VCaP (cell line): ENCODE results near the gene STIM2.
A peak's percentile ranks its signal among the peaks of the same experiment; 100 is the strongest.

ENCODE experiments used
- H3K27ac ChIP-seq: fragments of 450-650 bp; 2 replicates; pipeline ENCODE4 v1.5.1; 2017
- CTCF ChIP-seq: fragments of 450-650 bp; conservative IDR thresholded peaks from 2 replicates; pipeline ENCODE4 v1.5.1; 2017; ENCODE audit warnings: mild to moderate bottlenecking, moderate library complexity

The STIM2 gene

GRCh38 chr4:26993967-26994366 lies 133.3 kb downstream of the STIM2 start:
- no peak for TF ChIP-seq CTCF
- no peak overlapping the region for H3K27ac ChIP-seq

DNA sequence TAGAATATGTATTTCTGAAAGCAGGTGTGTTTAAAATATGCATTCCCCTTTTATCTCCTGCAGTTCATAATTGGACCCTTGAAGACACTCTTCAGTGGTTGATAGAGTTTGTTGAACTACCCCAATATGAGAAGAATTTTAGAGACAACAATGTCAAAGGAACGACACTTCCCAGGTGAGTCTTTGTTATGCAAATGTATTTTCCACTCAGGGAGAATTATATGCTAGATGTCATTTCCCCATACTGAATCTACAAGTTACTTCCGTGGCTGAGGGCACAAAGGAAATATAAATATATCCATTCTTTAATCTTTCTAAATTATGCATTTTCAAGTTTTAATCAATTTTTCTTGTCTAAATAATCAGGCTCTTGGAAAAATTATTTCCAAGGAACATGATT lies 134.7 kb downstream of the STIM2 start:
- no peak overlapping the region for H3K27ac ChIP-seq
- no peak for TF ChIP-seq CTCF

- no peak for TF ChIP-seq CTCF
- H3K27ac ChIP-seq, result no peak overlapping the region
These were observed 136.1 kb downstream of the STIM2 start for GRCh38 chr4:26996745-26997144.

DNA sequence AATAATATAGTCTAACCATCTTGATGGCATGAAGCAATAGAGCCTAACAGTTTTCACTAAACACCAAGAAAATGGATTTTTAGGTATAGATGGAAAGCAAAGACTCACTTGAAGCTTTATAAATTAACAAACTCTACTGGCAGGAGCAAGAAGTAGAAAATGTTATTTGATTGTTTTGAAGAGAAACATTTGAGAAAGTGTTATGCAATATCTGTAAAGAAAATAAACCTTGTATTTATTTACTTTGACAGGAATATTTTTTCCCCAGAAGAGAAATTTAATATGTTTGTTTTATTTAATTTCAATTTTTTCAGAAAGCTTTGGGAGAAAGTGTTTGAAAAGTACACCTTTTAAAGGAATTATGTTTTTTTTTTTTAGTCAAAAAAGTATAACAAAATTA lies 139.0 kb downstream of the STIM2 start:
- H3K27ac ChIP-seq, result peak overlapping the region; percentile 72
- no peak for TF ChIP-seq CTCF

DNA sequence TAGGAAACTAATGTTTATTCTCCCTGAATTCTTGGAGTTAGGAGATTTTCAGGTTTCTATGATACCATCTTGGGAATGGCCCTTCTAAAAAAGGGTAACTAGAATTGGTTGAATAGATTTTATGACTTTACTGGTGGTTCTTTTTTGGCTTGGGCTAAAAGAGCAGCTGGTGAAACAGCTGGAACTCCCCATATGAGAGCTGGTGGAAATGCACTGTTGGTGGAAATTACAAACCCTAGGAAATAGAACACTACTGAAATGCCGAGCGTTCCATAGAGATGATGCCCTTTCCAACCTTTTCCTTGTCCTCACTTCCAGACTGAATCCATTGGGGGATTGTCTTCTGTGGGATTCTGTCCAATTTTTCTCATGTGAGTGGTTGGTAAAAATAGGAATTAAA lies 139.5 kb downstream of the STIM2 start:
- peak overlapping the region; percentile 72 for H3K27ac ChIP-seq
- no peak for TF ChIP-seq CTCF

DNA sequence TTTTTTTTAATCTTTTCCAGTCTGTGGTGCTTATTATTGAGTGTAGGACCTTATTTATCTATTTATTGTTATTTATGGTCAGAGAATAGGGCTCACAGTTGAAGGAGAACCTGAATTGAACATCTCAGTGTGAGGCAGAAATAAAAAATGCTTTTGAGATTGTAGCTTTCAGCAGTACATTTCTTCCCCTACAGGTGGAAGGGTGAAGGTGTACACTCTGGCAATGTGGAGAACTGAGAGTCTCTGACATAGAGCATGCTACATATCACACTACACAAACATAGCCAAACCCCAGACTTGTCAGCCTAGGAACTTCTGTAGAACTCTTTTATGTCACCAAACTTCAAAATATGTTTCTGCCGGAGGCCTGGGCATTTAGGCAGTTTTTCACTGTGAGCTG lies 140.2 kb downstream of the STIM2 start:
- peak; percentile 73 for TF ChIP-seq CTCF
- peak overlapping the region; percentile 72 for H3K27ac ChIP-seq

GRCh38 chr4:27001398-27002164 lies 140.9 kb downstream of the STIM2 start:
- H3K27ac ChIP-seq, result peak overlapping the region; percentile 72
- TF ChIP-seq CTCF, result no peak
